ENCODE results near the gene STK39. TPM values are rescaled to one million over a fixed set of nuclear protein-coding genes. Genes with fewer than 3 reads are reported as not detected.

The STK39 gene
- total RNA-seq, 1 donor from 2014 or later = 28.2 TPM

DNA sequence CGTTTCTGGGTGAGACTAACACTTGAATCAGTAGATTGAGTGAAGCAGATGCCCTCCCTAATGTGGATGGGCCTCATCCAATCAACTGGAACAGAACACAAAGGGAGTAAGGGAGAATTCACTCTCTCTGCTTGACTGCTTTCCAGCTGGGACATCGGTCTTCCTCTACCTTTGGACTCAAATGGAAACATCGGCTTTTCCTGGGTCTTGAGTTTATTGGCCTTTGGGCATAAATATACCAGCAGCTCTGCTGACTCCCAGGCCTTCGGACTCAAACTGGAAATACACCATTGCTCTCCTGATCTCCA lies 311.6 kb downstream of the STK39 start:
- DNase-seq (ENCODE audit: low read depth, low spot score) = no peak
- Mint-ChIP-seq H3K27me3 (ENCODE audit: low read depth) (no peaks in the 10 kb centered on the region), H3K4me3 (no peak overlapping the region), H3K4me1 (peaks cover under 1% of the 10 kb centered on the region), H3K27ac (ENCODE audit: unreplicated experiment) (no peak overlapping the region), H3K36me3 (ENCODE audit: low read depth) (no peaks in the 10 kb centered on the region), H3K9me3 (peaks cover 6% of the 10 kb centered on the region)
- TF ChIP-seq, protein P1, sequence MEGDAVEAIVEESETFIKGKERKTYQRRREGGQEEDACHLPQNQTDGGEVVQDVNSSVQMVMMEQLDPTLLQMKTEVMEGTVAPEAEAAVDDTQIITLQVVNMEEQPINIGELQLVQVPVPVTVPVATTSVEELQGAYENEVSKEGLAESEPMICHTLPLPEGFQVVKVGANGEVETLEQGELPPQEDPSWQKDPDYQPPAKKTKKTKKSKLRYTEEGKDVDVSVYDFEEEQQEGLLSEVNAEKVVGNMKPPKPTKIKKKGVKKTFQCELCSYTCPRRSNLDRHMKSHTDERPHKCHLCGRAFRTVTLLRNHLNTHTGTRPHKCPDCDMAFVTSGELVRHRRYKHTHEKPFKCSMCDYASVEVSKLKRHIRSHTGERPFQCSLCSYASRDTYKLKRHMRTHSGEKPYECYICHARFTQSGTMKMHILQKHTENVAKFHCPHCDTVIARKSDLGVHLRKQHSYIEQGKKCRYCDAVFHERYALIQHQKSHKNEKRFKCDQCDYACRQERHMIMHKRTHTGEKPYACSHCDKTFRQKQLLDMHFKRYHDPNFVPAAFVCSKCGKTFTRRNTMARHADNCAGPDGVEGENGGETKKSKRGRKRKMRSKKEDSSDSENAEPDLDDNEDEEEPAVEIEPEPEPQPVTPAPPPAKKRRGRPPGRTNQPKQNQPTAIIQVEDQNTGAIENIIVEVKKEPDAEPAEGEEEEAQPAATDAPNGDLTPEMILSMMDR (conservative IDR thresholded peaks at IDR 0.05) = no peak

DNA sequence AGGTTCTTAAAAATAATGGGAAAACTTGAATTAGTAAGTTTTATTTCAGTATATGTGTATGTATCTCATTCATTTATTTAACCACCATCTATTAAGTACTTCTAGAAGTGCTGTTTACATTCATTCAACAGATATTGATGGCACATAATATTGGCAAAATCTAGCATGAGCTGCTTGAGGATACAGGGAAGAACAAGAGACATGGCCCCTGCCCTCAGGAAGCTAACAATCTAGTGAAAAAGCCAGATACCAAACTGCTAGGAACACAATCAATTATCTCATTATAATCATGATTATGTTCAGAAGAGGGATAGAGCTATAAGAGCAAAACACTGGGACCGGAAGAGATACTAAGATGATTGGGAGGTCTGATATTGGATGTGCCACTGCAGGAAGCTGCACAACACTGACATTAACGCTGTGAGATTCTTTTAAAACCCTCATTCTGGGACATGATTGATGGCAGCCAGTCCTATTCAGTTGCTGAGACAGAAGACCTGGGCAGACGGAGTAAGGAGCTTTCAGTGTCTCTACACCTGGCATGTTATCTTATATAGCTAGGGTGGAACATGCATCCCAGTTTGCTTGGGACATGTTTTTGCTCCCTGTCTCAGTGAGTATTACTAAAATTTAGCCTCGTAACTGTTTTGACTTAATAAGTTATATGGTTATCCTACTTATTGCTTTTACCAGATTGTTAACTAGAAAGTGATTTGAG lies 314.1 kb downstream of the STK39 start:
- H3K27me3 Mint-ChIP-seq (ENCODE audit: low read depth) = no peaks in the 10 kb centered on the region
- H3K9me3 Mint-ChIP-seq = peaks cover 6% of the 10 kb centered on the region
- H3K27ac Mint-ChIP-seq (ENCODE audit: unreplicated experiment) = no peak overlapping the region
- H3K4me1 Mint-ChIP-seq = peaks cover 17% of the 10 kb centered on the region
- no peaks in the 10 kb centered on the region for H3K36me3 Mint-ChIP-seq (ENCODE audit: low read depth)
- no peak overlapping the region for H3K4me3 Mint-ChIP-seq
- no peak for DNase-seq (ENCODE audit: low read depth, low spot score)
- TF ChIP-seq, protein P1 (conservative IDR thresholded peaks at IDR 0.05) = no peak

DNA sequence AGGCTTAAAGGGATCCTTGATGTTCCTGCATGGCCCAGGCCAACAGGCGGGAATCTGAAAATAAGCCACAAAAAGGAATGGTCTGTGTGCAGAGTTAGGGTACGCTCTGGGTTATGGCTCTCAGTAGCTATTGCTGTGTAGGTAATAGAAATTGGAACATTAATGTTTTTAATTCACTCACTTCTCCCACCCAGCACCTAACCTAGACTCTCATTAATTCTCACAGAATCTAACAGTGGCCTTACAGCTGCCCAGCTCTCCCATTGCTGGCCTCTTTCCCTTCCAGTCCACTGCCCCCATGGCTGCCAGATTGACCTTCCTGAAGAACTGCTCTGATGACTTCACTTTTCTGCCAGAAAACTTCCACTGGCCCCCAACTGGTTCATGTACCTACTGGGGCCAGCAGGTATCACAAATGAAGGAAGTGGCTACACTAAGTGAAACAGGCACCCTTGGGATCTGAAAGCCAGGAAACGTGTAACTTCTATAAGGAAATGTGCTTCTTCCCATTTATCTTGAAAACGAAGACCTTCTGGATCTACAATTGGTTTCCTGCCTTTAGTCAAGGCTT lies 315.2 kb downstream of the STK39 start:
- no peaks in the 10 kb centered on the region for H3K36me3 Mint-ChIP-seq (ENCODE audit: low read depth)
- TF ChIP-seq, protein P1 (conservative IDR thresholded peaks at IDR 0.05) = no peak
- H3K27ac Mint-ChIP-seq (ENCODE audit: unreplicated experiment) = no peak overlapping the region
- peaks cover 6% of the 10 kb centered on the region for H3K9me3 Mint-ChIP-seq
- no peaks in the 10 kb centered on the region for H3K27me3 Mint-ChIP-seq (ENCODE audit: low read depth)
- H3K4me1 Mint-ChIP-seq = peaks cover 17% of the 10 kb centered on the region
- no peak for DNase-seq (ENCODE audit: low read depth, low spot score)
- no peak overlapping the region for H3K4me3 Mint-ChIP-seq

DNA sequence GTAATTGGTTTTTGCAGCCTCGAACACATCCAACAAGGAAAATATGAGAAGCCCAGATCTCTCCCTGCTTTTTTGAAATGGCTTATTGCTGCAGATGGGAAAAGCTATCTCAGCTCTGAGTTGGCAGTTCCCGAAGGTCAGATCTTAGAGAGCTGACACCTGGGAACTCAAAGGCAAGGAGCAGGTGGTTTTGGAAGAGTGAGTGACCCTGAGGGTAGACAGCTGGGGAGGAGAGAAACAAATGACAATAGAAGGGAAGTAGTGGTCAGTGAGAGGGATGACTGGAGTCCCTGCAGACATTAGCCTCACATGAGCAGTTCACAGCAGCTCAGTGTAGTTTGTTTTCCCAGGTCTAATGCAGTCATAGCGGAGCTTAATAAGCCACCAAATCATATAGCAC lies 317.9 kb downstream of the STK39 start:
- no peak for DNase-seq (ENCODE audit: low read depth, low spot score)
- Mint-ChIP-seq H3K36me3 (ENCODE audit: low read depth) (no peaks in the 10 kb centered on the region), H3K4me1 (peaks cover 21% of the 10 kb centered on the region), H3K9me3 (peaks cover 8% of the 10 kb centered on the region), H3K27me3 (ENCODE audit: low read depth) (no peaks in the 10 kb centered on the region), H3K4me3 (peak overlapping the region; percentile 8), H3K27ac (ENCODE audit: unreplicated experiment) (no peak overlapping the region)
- TF ChIP-seq, protein P1 (conservative IDR thresholded peaks at IDR 0.05) = no peak

DNA sequence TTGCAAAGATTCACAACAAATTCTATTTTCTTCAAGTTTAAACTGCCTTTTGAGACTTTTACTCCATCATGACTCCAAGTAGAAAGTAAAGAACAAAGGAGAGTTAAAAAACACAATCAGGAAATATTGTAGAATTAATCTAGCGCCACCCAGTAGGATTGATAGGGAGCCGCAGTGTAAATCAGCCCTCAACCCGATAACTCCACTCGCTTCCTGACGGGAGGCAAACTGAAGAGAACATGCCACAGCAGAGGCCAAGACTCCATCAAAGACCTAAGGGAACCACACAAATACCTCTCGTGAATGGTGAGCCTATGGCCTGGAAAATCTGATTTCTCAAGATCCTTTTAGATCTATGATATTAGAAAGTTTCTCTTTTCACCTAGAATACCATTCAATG lies 319.0 kb downstream of the STK39 start:
- no peak overlapping the region for H3K27ac Mint-ChIP-seq (ENCODE audit: unreplicated experiment)
- no peak for DNase-seq (ENCODE audit: low read depth, low spot score)
- H3K4me1 Mint-ChIP-seq = peaks cover 21% of the 10 kb centered on the region
- H3K9me3 Mint-ChIP-seq = peaks cover 8% of the 10 kb centered on the region
- no peaks in the 10 kb centered on the region for H3K27me3 Mint-ChIP-seq (ENCODE audit: low read depth)
- no peak overlapping the region for H3K4me3 Mint-ChIP-seq
- H3K36me3 Mint-ChIP-seq (ENCODE audit: low read depth) = no peaks in the 10 kb centered on the region
- TF ChIP-seq, protein P1 (conservative IDR thresholded peaks at IDR 0.05) = no peak

Data from neural crest cell (in vitro differentiated cells).